HG03521 (cell line): ENCODE results near the gene FRMD8.

ENCODE experiments used
- ATAC-seq: cut with Tn5 transposase; IDR thresholded peaks from one replicate; pipeline ENCODE4 v1.9.1; 2021; ENCODE audit warnings: mild to moderate bottlenecking, moderate library complexity; ENCODE audit not compliant: unreplicated experiment

The FRMD8 gene

DNA sequence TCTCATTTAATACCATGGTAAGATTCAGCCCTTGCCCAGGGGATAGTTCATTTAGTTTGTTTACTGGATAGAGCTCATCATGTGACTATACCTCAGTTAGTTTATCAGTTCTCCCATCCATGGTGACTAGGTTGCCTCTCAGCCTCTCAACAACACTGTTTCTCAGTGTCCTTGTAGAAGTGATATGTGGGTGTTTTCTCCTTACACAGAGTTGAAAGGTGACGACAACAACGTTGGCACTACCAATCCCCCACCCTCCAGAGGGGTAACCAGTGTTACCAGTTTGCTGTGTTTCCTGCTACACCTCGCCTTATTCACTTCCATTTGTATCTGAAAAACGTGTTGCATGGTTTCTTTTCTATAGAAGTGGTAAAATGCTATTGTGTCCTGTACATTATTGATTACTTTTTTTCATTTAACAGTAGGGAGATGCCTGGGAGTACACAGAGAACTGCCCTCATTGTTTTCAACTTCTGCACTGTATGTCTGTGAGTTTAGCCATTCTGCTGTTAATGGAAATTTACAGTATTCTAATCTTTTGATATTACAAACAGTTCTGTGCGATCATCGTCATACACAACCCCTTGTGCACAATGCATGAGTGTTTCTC lies 47.7 kb downstream of the FRMD8 start:
- no peak for ATAC-seq

DNA sequence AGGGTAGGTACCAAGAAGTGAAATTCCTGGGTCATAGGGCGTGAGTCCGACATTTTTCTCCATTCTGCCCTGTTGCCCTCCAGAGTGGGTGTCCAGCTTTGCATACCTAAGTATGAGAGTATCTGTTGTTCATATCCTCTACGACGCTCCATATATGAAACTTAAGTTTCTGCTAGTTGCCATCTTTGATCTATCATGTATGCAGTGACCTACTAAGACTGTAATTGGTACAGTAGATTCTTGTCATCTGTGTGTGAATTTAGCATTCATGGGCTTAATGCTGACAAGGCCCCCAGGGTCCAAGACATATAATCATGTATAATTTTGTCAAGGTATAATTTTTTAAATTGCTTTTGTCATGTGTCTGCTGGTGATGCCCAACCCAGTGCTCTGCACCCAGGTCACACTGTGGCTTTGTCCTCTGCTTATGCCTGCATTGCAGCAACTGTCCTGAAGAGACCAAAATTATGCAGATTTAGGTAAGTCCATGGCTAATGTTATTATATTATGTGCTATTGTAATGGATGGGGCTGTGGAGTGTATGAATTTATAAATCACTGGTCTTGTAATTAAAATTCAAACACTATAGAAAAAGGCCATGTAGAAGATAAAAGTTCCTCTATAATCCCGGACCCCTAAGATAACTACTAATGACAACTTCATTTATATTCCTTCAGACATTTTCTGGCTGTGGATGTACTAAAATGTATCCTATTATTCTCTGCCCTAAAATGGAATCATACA lies 48.4 kb downstream of the FRMD8 start:
- ATAC-seq: no peak

DNA sequence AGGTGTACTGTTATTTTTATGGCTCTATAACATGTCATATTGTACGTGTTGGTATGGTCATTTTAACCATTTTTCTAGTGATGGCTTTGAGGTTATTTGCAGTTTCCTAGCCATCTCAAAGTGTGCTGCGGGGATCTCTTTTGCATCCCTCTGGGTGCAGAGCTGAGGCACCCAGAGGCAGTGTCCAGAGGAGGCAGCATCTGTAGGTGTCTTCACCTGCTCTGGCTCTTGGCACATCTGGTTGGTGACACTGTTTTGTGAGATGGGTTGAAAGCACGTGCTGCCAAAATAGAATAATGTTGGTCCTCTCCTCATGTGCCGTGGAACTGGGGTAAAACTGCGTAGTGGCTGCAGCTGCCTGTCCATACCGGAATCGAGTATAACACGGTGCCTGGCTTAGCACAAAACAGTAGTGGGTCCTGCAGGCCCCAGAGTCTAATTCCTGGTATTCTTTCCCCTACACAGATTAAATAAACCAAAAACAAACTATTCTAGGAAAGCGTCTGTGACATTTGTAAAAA lies 49.0 kb downstream of the FRMD8 start:
- ATAC-seq: no peak

DNA sequence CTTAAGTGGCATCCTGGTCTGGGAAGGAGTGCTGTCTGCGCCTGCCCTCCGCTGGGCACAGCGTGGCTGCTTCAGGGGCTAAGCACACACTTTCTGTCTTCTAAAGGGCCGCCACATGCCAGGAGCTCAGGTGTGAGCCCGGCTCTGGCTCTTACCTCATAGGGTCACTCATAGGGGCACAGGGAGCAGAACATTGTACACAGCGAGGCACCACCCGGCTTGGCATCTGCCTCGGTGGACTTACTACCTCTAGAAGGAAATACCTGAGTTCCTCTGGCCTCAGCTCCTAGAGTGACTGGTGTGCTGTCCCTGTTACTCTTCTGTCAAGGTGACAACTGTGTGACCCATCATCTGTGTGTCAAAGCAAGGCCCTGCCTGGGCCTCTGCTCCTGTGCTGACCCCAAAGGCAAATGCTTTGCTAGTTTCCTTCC lies 49.6 kb downstream of the FRMD8 start:
- no peak for ATAC-seq

GRCh38 chr11:65436412-65437032 lies 50.1 kb downstream of the FRMD8 start:
- ATAC-seq: no peak

DNA sequence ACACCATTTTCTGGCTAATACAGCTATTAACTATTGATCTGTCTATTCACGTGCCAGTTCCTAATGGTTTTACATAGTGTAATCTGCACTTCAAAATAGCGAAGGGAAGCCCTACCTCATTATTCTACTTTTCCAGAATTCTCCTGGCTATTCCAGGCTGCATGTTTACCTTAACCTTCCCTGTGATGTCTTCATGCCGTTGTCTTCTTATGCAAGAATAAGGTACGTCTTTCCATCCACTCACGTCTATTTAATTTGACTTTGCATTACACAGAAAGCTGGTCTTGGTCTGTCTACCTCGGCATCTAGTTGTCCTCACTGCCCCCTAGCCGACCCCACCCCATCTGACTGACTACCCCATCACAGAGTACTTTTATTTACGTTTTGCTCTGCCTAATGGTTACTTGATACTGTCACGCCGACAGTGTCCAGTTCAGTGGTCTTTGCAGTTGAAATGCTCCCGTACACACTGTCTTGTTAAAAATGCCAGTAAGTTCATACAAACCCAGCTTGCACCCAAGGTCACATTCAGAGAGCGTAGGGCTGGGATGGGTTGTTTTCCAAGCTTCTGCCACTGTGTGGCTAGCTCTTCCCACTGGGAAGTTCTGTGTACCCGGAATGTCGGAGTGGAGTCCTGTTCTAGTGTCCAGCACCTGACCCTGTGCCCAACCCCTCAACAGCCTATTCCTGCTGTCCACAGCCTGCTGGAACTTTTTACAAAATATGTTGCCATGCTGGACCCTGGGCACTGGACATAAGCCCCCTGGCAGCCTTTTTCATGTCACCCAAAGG lies 51.2 kb downstream of the FRMD8 start:
- no peak for ATAC-seq

DNA sequence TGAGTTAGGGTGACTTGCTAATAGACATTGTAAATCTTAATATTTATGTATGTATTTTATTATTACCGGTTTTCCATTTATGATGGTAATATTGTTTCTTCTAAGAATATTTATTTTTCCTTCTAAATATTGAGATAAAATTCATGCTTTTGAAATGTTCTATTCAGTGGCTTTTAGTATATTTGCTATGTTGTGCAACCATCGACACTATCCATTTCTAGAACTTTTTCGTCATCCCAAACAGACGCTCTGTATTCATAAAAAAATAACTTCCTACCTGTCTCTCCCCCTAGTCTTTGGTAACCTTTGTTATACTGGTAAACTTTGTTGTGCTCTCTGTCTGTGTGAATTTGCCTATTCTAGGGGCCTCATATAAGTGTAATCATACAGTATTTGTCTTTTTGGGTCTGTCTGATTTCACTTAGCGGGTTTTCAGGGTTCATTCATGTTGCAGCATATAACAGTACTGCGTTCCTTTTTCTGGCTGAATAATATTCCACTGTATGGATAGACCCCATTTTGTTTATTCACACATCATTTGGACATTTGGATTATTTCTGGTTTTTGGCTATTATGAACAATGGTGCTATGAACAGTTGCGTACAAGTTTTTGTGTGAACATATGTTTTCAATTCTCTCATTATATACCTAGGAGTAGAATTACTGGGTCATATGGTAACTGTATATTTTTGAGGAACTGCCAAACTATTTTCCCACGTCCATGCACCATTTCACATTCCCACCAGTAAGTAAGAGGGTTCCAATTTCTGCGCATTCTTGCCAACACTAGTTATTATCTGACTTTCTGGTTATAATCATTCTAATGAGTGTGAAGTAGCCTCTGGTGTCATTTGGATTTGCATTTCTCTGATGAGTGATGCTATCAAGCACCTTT lies 52.1 kb downstream of the FRMD8 start:
- no peak for ATAC-seq

DNA sequence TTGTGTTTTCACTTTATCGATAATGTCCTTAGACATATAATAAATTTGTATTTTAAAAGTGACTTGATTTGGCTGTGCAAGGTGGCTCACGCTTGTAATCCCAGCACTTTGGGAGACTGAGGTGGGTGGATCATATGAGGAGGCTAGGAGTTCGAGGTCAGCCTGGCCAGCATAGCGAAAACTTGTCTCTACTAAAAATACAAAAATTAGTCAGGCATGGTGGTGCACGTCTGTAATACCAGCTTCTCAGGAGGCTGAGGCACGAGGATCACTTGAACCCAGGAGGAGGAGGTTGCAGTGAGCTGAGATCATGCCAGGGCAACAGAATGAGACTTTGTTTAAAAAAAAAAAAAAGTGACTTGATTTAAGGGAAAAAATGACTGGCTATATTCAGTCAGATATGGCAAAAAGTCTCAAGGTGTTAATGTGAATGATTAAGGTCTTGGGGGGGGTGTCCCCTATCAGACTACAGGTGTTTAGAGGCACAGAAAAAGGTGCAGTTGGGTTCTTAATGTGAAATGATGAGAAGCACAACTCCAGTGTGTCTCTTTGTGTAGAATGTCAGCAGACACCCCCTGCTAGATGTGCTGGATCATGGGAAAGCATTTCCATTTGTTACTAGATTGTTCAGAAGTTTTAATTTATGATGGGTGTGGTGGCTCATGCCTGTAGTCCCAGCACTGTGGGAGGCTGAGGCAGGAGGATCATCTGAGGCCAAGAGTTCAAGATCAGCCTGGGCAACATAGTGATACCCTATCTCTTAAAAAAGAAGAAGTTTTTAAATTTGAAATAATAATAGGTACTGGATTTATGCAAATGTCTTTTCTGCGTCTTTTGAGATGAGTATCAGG lies 53.1 kb downstream of the FRMD8 start:
- ATAC-seq: no peak

GRCh38 chr11:65440831-65441499 lies 54.5 kb downstream of the FRMD8 start:
- peak; percentile 44 for ATAC-seq

- no peak for ATAC-seq
Measured at GRCh38 chr11:65442842-65443331, 56.5 kb downstream of the FRMD8 start.

GRCh38 chr11:65444314-65445051 lies 58.0 kb downstream of the FRMD8 start:
- ATAC-seq: no peak

DNA sequence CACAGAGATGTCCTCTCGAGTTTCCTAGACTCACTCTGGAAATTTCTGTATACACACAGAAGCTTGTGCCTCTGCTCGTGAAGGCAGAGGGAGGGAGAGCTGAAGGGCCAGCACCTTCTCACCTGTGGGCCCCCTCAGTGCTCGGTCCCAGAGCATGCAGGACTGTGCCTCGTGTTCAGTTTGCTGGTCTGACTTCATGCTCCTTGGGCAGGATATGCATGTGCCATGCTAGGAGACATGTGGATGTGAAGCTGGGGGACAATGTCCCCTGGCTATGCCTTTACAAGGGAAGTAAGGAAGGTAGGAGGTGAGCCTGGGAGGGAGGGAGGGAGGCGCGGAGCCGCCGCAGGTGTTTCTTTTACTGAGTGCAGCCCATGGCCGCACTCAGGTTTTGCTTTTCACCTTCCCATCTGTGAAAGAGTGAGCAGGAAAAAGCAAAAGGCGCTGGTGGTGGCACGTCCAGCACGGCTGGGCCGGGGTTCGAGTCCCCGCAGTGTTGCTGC lies 58.7 kb downstream of the FRMD8 start:
- no peak for ATAC-seq

DNA sequence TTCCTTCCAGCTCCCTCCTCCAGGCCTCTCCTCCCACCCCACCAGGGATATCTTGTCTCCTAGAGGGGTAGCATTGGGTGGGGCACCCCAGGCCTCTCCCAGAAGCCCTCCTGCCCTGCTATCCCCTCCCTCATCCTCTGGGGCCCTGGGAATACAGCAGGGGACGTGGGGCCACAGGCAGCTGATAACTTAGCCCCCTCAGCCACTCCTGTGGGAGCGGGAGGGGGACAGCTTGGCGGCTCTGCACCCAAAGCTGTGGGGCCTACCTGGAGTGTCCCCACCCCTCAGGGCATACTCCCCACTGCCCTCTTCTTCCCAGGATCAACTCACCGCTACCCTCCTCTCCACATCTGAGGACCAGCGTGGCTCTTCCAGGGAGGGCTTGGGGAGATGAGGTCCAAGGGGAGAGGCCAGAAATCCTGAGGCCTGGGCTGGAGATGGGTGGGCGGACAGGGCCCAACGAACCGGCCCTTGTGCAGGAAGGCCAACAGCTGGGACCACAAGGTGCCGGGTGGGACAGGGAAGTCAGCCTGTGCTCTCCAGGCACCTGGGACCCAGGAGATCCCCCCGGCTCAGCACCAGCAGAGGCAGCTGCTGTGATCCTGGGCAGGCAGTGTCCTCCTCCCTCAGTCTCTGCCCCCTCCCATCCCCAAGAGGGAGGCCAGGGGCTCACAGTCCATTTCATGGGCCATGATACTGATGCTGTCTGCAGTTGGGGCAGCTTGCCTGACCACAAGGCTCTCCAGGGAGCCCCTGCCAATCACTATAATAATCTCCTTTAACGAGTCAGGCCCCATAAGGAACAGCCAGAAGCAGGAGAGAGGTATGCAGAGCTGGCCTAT lies 59.4 kb downstream of the FRMD8 start:
- ATAC-seq: no peak

DNA sequence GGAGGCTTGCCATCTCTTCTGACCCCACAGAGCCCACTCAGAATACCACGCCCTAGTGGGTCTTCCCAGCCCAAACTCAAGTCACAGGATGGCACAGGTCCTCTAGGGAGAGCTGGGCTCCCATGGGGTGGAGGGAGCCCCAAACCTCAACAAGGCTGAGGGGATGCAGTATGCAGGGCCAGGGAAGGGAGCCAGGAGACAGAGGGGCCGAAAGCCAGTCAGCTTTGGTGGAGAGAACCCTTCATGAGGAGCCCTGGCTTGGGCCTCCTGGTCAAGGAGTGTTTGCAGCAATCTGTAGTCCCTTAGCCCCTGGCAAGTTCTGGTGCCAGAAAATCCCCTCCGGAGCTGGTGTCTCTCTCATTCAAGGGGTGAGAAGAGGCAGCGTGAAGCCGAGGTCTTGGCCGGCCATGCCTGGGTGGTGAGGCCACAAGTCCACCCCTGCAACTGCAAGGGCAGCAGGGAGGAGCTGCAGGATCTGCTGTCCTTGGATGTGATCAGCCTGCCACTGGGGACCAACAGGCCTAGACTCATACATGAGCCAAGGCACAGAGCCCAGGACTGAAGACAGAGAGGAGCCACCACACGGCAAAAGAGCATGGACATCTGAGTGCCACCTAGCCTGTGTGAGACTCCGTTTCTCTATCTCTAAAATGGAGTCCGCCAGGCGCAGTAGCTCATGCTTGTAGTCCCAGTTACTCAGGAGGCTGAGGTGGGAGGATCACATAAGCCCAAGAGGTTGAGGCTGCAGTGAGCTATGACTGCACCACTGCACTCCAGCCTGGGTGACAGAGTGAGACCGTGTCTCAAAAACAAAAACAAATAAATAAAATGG lies 60.2 kb downstream of the FRMD8 start:
- ATAC-seq: no peak

DNA sequence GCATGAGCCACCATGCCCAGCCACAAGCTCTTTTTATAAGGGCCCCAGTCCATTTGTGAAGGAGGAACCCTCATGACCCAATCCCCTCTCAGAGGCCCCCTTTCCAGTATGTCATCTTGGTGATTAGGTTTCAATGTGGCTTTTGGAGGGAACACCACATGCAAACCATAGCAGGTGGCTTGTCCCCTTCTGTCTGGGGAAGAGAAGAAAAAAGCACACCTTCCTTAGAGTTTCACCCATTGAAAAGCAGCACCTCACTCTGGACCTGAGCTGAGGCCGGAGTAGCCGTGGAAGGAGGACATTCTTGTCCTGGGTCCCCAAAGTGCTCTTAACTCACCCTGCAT lies 61.6 kb downstream of the FRMD8 start:
- no peak for ATAC-seq
